ENCODE measurements around the gene ZNF30. TPM values are rescaled to one million over a fixed set of nuclear protein-coding genes. Genes with fewer than 3 reads are reported as not detected.

Gene ZNF30
- total and polyA plus RNA-seq, 2 of the 4 experiments (the other 2 are of a cell fraction) = 1.3 to 2.9 TPM

- POLR2A ChIA-PET (ENCODE audit: unreplicated experiment) = no interaction called here
Measured at GRCh38 chr19:34936184-34936583, 9.5 kb downstream of the ZNF30 start.

More at GRCh38 chr19:34936184-34936583, 9.5 kb downstream of the ZNF30 start:
- Histone ChIP-seq H2BK5ac (ENCODE audit: low read depth, low read length, poor library complexity, severe bottlenecking) (no peak overlapping the region), H3K23ac (ENCODE audit: low read depth, low read length) (no peak overlapping the region), H3K56ac (ENCODE audit: extremely low read depth, insufficient read depth, low read length) (no peak overlapping the region), H3K79me1 (ENCODE audit: low read depth in 1 of 2, low read length in 2 of 2) (no peaks in the 10 kb centered on the region), H3K36me3 (ENCODE audit: control insufficient read depth, insufficient read depth, low read length) (peaks cover 11% of the 10 kb centered on the region), H3K9ac (ENCODE audit: low read depth, low read length) (no peak overlapping the region), H3K9me3 (ENCODE audit: control insufficient read depth, insufficient read depth, low read length) (no peaks in the 10 kb centered on the region), H3K9me1 (ENCODE audit: insufficient read depth, low read length) (no peaks in the 10 kb centered on the region), H2BK120ac (ENCODE audit: low read depth, low read length) (no peak overlapping the region), H3K4me1 (ENCODE audit: control insufficient read depth, insufficient read depth, low read length) (no peaks in the 10 kb centered on the region), H4K20me1 (ENCODE audit: insufficient read depth, low read length) (no peaks in the 10 kb centered on the region), H2AK9ac (replicated peaks; ENCODE audit: low read depth, low read length, poor library complexity) (no peak overlapping the region), H2BK15ac (ENCODE audit: low read depth, low read length) (no peak overlapping the region), H4K91ac (ENCODE audit: insufficient read depth, low read depth, low read length) (no peak overlapping the region), H4K5ac (ENCODE audit: low read depth, low read length) (no peak overlapping the region), H3K18ac (ENCODE audit: low read depth, low read length) (no peak overlapping the region), H2AFZ (replicated peaks; ENCODE audit: low read length, poor library complexity) (no peak overlapping the region), H3K27ac (ENCODE audit: insufficient read depth, low read length) (no peak overlapping the region), H3K4me2 (ENCODE audit: low read depth, low read length) (no peak overlapping the region), H2BK20ac (ENCODE audit: low read depth, low read length) (no peak overlapping the region), H4K8ac (ENCODE audit: low read depth in 2 of 2, low read length in 2 of 2) (no peak overlapping the region), H3K4me3 (ENCODE audit: insufficient read depth, low read depth, low read length) (no peak overlapping the region), H3K4ac (ENCODE audit: low read depth, low read length) (no peak overlapping the region), H2AK5ac (ENCODE audit: low read depth, low read length) (no peak overlapping the region), H3K27me3 (ENCODE audit: control insufficient read depth, insufficient read depth, low read length) (no peaks in the 10 kb centered on the region), H3K14ac (replicated peaks; ENCODE audit: low read depth, low read length) (no peak overlapping the region)
- in situ Hi-C loops (cut with MboI; ENCODE audit: low sequenced_read_pairs) = no loop called here
- dilution Hi-C loops (cut with HindIII; ENCODE audit: low sequenced_read_pairs, unreplicated experiment) = no loop called here
- ATAC-seq (ENCODE audit: low read depth) = no peak
- no peak for DNase-seq
- WGBS, 2 experiments (ENCODE audit: extremely low coverage in 2 of 2, insufficient read length in 1 of 2) = 83% methylated on average over 2 of the region's 4 CpGs; no CpG with 5 or more reads in 1 of the 2 experiments
- intact Hi-C loops (cut with micrococcal nuclease) = no loop called here
- CTCF ChIA-PET = no interaction called here
- no TSS peak for BruUV-seq (replicated peaks)
- TF ChIP-seq CEBPB (IDR thresholded peaks at IDR 0.05; ENCODE audit: low read depth, low read length) (no peak), POLR2A (IDR thresholded peaks at IDR 0.05; ENCODE audit: low read depth, low read length) (no peak), MAZ (IDR thresholded peaks at IDR 0.05; ENCODE audit: borderline replicate concordance, low read depth, low read length) (no peak), CHD1 (IDR thresholded peaks at IDR 0.05; ENCODE audit: low read depth, low read length) (no peak), MXI1 (IDR thresholded peaks at IDR 0.05; ENCODE audit: borderline replicate concordance, low read depth, low read length) (no peak), BHLHE40 (IDR thresholded peaks at IDR 0.05; ENCODE audit: low read depth, low read length) (no peak), MAFK (IDR thresholded peaks at IDR 0.05; ENCODE audit: low read depth, low read length) (no peak), RFX5 (IDR thresholded peaks at IDR 0.05; ENCODE audit: low read depth, low read length) (no peak), FOS (IDR thresholded peaks at IDR 0.05; ENCODE audit: low read depth, low read length) (no peak)
